ENCODE measurements around the gene MLF2. TPM values are rescaled to one million over a fixed set of nuclear protein-coding genes. Genes with fewer than 3 reads are reported as not detected.

MLF2 gene
- polyA plus RNA-seq, 5 donors, result 147 to 203 (median 179) TPM

DNA sequence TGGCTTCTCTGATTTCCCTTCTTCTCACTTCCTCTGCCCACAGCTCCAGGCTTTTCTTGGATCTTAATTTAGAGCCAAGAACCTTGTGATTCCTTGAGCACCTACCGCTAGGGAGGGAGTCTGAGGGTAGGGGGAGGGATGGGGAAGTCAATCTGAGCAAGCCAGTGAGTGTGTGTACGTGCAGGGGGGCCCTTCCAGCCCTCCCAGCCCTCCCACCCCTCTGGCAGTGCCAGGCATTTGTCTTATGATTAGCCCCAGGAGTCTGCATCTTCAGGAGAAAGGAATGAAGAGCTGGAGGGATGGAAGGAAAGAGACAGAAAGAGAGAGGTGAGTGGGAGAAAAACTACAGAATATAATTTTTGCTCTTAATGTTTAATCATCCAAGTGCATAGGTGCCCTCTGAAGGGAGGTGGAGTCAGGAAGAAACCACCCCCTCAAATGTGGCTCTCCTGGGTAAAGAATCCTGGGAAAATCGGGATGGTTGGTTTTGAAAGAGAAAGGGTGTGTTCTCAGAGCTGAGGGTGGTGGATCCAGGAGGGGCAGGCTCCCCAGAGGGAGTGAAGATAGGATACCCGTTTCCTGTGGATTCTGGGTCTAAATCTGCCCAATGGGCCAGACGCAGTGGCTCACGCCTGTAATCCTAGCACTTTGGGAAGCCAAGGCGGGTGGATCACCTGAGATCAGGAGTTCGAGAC lies 54.4 kb downstream of the MLF2 start:
- DNase-seq, result no peak

Other genes starting within 250 kb of the MLF2 start
- gene GAPDH, start 218.6 kb downstream of the MLF2 start, polyA plus RNA-seq (ENCODE audit: insufficient read depth in 1 of 5, insufficient read length in 5 of 5, low replicate concordance in 1 of 5), result 1,000 to 10,000 TPM; 1,481 to 1,953 (median 1,592) TPM
- gene IFFO1, start 197.1 kb downstream of the MLF2 start, polyA plus RNA-seq (ENCODE audit: insufficient read depth in 1 of 5, insufficient read length in 5 of 5, low replicate concordance in 1 of 5), result 10 to 100 TPM; 12.9 to 24.3 (median 18.4) TPM
- gene NOP2, start 184.8 kb downstream of the MLF2 start, polyA plus RNA-seq (ENCODE audit: insufficient read depth in 1 of 5, insufficient read length in 5 of 5, low replicate concordance in 1 of 5), result 10 to 100 TPM; 18.2 to 36.6 (median 24.3) TPM
- gene CHD4, start 145.8 kb downstream of the MLF2 start, polyA plus RNA-seq (ENCODE audit: insufficient read depth in 1 of 5, insufficient read length in 5 of 5, low replicate concordance in 1 of 5), result 100 to 1,000 TPM; 196 to 268 (median 221) TPM
- gene LPAR5, start 117.2 kb downstream of the MLF2 start, polyA plus RNA-seq (ENCODE audit: insufficient read depth in 1 of 5, insufficient read length in 5 of 5, low replicate concordance in 1 of 5), result 1 to 10 TPM; 1.3 to 2.1 (median 1.3) TPM
- gene ACRBP, start 105.7 kb downstream of the MLF2 start, polyA plus RNA-seq (ENCODE audit: insufficient read depth in 1 of 5, insufficient read length in 5 of 5, low replicate concordance in 1 of 5), result 1 to 10 TPM; 5.5 to 7.4 (median 6.5) TPM
- gene ING4, start 90.0 kb downstream of the MLF2 start, polyA plus RNA-seq (ENCODE audit: insufficient read depth in 1 of 5, insufficient read length in 5 of 5, low replicate concordance in 1 of 5), result 100 to 1,000 TPM in 3 of 5 donors, 10 to 100 TPM in 2; 89.5 to 116 (median 109) TPM
- 10 to 100 TPM; 79.4 to 98.5 (median 86.1) TPM for gene ZNF384, start 63.8 kb downstream of the MLF2 start, polyA plus RNA-seq (ENCODE audit: insufficient read depth in 1 of 5, insufficient read length in 5 of 5, low replicate concordance in 1 of 5)
- gene PIANP, start 52.3 kb downstream of the MLF2 start, polyA plus RNA-seq (ENCODE audit: insufficient read depth in 1 of 5, insufficient read length in 5 of 5, low replicate concordance in 1 of 5), result 10 to 100 TPM in 1 of 5 donors, 1 to 10 TPM in 4; 5.2 to 10.4 (median 6.7) TPM
- gene COPS7A, start 29.1 kb downstream of the MLF2 start, polyA plus RNA-seq (ENCODE audit: insufficient read depth in 1 of 5, insufficient read length in 5 of 5, low replicate concordance in 1 of 5), result 10 to 100 TPM; 48.4 to 59.1 (median 56.3) TPM
- 1,000 to 10,000 TPM in 1 of 5 donors, 100 to 1,000 TPM in 4; 621 to 1,050 (median 719) TPM for gene PTMS, start 13.2 kb upstream of the MLF2 start, polyA plus RNA-seq (ENCODE audit: insufficient read depth in 1 of 5, insufficient read length in 5 of 5, low replicate concordance in 1 of 5)
- 1 to 10 TPM; 1.3 to 2.9 (median 1.7) TPM for gene LAG3, start 19.4 kb upstream of the MLF2 start, polyA plus RNA-seq (ENCODE audit: insufficient read depth in 1 of 5, insufficient read length in 5 of 5, low replicate concordance in 1 of 5)
- gene CD4, start 36.4 kb upstream of the MLF2 start, polyA plus RNA-seq (ENCODE audit: insufficient read depth in 1 of 5, insufficient read length in 5 of 5, low replicate concordance in 1 of 5), result 100 to 1,000 TPM in 1 of 5 donors, 10 to 100 TPM in 4; 73.5 to 108 (median 89.3) TPM
- 10 to 100 TPM in 4 of 5 donors, 1 to 10 TPM in 1; 7.1 to 17.0 (median 12.1) TPM for gene GPR162, start 68.7 kb upstream of the MLF2 start, polyA plus RNA-seq (ENCODE audit: insufficient read depth in 1 of 5, insufficient read length in 5 of 5, low replicate concordance in 1 of 5)
- gene P3H3, start 75.3 kb upstream of the MLF2 start, polyA plus RNA-seq (ENCODE audit: insufficient read depth in 1 of 5, insufficient read length in 5 of 5, low replicate concordance in 1 of 5), result 10 to 100 TPM; 14.5 to 40.9 (median 21.7) TPM
- 1 to 10 TPM; 3.5 to 8.4 (median 6.0) TPM for gene GNB3, start 87.8 kb upstream of the MLF2 start, polyA plus RNA-seq (ENCODE audit: insufficient read depth in 1 of 5, insufficient read length in 5 of 5, low replicate concordance in 1 of 5)
- gene CDCA3, start 98.1 kb upstream of the MLF2 start, polyA plus RNA-seq (ENCODE audit: insufficient read depth in 1 of 5, insufficient read length in 5 of 5, low replicate concordance in 1 of 5), result 10 to 100 TPM; 23.4 to 69.1 (median 38.0) TPM
- 10 to 100 TPM; 46.9 to 65.2 (median 53.2) TPM for gene USP5, start 99.0 kb upstream of the MLF2 start, polyA plus RNA-seq (ENCODE audit: insufficient read depth in 1 of 5, insufficient read length in 5 of 5, low replicate concordance in 1 of 5)
- gene TPI1, start 114.4 kb upstream of the MLF2 start, polyA plus RNA-seq (ENCODE audit: insufficient read depth in 1 of 5, insufficient read length in 5 of 5, low replicate concordance in 1 of 5), result 100 to 1,000 TPM; 420 to 565 (median 460) TPM
- gene SPSB2, start 120.2 kb upstream of the MLF2 start, polyA plus RNA-seq (ENCODE audit: insufficient read depth in 1 of 5, insufficient read length in 5 of 5, low replicate concordance in 1 of 5), result 10 to 100 TPM in 1 of 5 donors, 1 to 10 TPM in 4; 4.1 to 17.1 (median 5.6) TPM
- gene LRRC23, start 151.7 kb upstream of the MLF2 start, polyA plus RNA-seq (ENCODE audit: insufficient read depth in 1 of 5, insufficient read length in 5 of 5, low replicate concordance in 1 of 5), result 10 to 100 TPM; 14.1 to 34.8 (median 26.6) TPM
- 10 to 100 TPM in 4 of 5 donors, 1 to 10 TPM in 1; 9.0 to 17.8 (median 14.9) TPM for gene ENO2, start 161.4 kb upstream of the MLF2 start, polyA plus RNA-seq (ENCODE audit: insufficient read depth in 1 of 5, insufficient read length in 5 of 5, low replicate concordance in 1 of 5)
- 100 to 1,000 TPM in 3 of 5 donors, 10 to 100 TPM in 2; 80.2 to 135 (median 118) TPM for gene ATN1, start 174.8 kb upstream of the MLF2 start, polyA plus RNA-seq (ENCODE audit: insufficient read depth in 1 of 5, insufficient read length in 5 of 5, low replicate concordance in 1 of 5)
- gene RNU7-1, start 190.7 kb upstream of the MLF2 start, polyA plus RNA-seq (ENCODE audit: insufficient read depth in 1 of 5, insufficient read length in 5 of 5, low replicate concordance in 1 of 5), result 10 to 100 TPM in 1 of 5 donors, 1 to 10 TPM in 2, not detected in 2; 5.9 to 20.2 (median 7.9) TPM
- gene C12orf57, start 190.9 kb upstream of the MLF2 start, polyA plus RNA-seq (ENCODE audit: insufficient read depth in 1 of 5, insufficient read length in 5 of 5, low replicate concordance in 1 of 5), result 100 to 1,000 TPM; 179 to 281 (median 188) TPM
- 10 to 100 TPM; 15.1 to 21.8 (median 19.0) TPM for gene PTPN6, start 198.2 kb upstream of the MLF2 start, polyA plus RNA-seq (ENCODE audit: insufficient read depth in 1 of 5, insufficient read length in 5 of 5, low replicate concordance in 1 of 5)
- gene PHB2, start 217.5 kb upstream of the MLF2 start, polyA plus RNA-seq (ENCODE audit: insufficient read depth in 1 of 5, insufficient read length in 5 of 5, low replicate concordance in 1 of 5), result 100 to 1,000 TPM; 274 to 333 (median 302) TPM
- 10 to 100 TPM; 43.5 to 52.7 (median 50.2) TPM for gene EMG1, start 217.8 kb upstream of the MLF2 start, polyA plus RNA-seq (ENCODE audit: insufficient read depth in 1 of 5, insufficient read length in 5 of 5, low replicate concordance in 1 of 5)

Data from right lung (tissue), 5 donors.